Mucosa of gallbladder (tissue), 1 donor: ENCODE results near the gene COL26A1. TPM values are rescaled to one million over a fixed set of nuclear protein-coding genes. Genes with fewer than 3 reads are reported as not detected.
"Not testable (repeated sequence)": the region's sequence is repeated elsewhere in the genome, so short reads cannot be mapped to it uniquely, and the experiment has no call there.

ENCODE experiments used
- DNase-seq: peaks from one replicate; pipeline ENCODE4 v3.0.0-alpha.2; 2020; ENCODE audit warnings: low spot score
- total RNA-seq: library from RNA; stranded (reverse); gene quantifications from one replicate; pipeline ENCODE4 v1.2.1, GENCODE V29; 2021
- donor health status: DM: no; HTN: no; CAD: no.

Gene COL26A1
- total RNA-seq, 1 donor from 2014 or later = 0.29 TPM

GRCh38 chr7:101596898-101597297 is 234.2 kb downstream of the COL26A1 start:
- DNase-seq = no peak

GRCh38 chr7:101597941-101598340 is 235.3 kb downstream of the COL26A1 start:
- no peak for DNase-seq

- peak; percentile 89 for DNase-seq
These were observed 235.8 kb downstream of the COL26A1 start for GRCh38 chr7:101598422-101598985.

GRCh38 chr7:101598986-101599771 is 236.5 kb downstream of the COL26A1 start:
- DNase-seq = no peak

GRCh38 chr7:101599787-101600186 is 237.1 kb downstream of the COL26A1 start:
- no peak for DNase-seq

GRCh38 chr7:101602082-101602481 is 239.4 kb downstream of the COL26A1 start:
- no peak for DNase-seq

- peak; percentile 75 for DNase-seq
These were observed 240.0 kb downstream of the COL26A1 start for GRCh38 chr7:101602484-101603241.

GRCh38 chr7:101604331-101604933 is 241.8 kb downstream of the COL26A1 start:
- no peak for DNase-seq

GRCh38 chr7:101604934-101605332 is 242.3 kb downstream of the COL26A1 start:
- not testable (repeated sequence) for DNase-seq

GRCh38 chr7:101605611-101606497 is 243.2 kb downstream of the COL26A1 start:
- DNase-seq = no peak

- DNase-seq = no peak
These were observed 243.8 kb downstream of the COL26A1 start for GRCh38 chr7:101606498-101606923.

Other genes starting within 250 kb of the COL26A1 start
- gene SERPINE1, start 235.8 kb upstream of the COL26A1 start, total RNA-seq = 6.6 TPM
- gene AP1S1, start 208.4 kb upstream of the COL26A1 start, total RNA-seq = 63.9 TPM
- 0.29 TPM for gene VGF, start 197.3 kb upstream of the COL26A1 start, total RNA-seq
- not detected for gene NAT16, start 182.6 kb upstream of the COL26A1 start, total RNA-seq
- gene MOGAT3, start 161.8 kb upstream of the COL26A1 start, total RNA-seq = 0.14 TPM
- 104 TPM for gene PLOD3, start 145.3 kb upstream of the COL26A1 start, total RNA-seq
- 92.6 TPM for gene ZNHIT1, start 144.7 kb upstream of the COL26A1 start, total RNA-seq
- 46.4 TPM for gene CLDN15, start 125.1 kb upstream of the COL26A1 start, total RNA-seq
- 190 TPM for gene FIS1, start 117.8 kb upstream of the COL26A1 start, total RNA-seq
- 36.5 TPM for gene IFT22, start 41.1 kb upstream of the COL26A1 start, total RNA-seq